HepG2 (cell line): ENCODE measurements around the gene RGS14. TPM values are rescaled to one million over a fixed set of nuclear protein-coding genes. Genes with fewer than 3 reads are reported as not detected.
A peak's percentile ranks its signal among the peaks of the same experiment; 100 is the strongest.

Experiments used
- ATAC-seq: fragments of 200-7000 bp; cut with Tn5 transposase; 3 replicates; pipeline ENCODE4 v1.9.1; 2020; ENCODE audit warnings: mild to moderate bottlenecking, moderate library complexity
- BruUV-seq: library from RNA; stranded (reverse); fragments of 400-500 nt; replicated peaks from 2 replicates; lab custom pipeline; 2021; lab: Mats Ljungman, UMichigan
- CTCF ChIA-PET: fragments of 300-600 bp; formaldehyde crosslinking; extraction: SDS; loops from one replicate; lab custom pipeline; 2021; ENCODE audit warnings: low total read pairs, inconsistent platforms, low intra/inter-chr PET ratio; lab: Yijun Ruan, JAX
- POLR2A ChIA-PET: fragments of 350-600 bp; sonication (Branson Sonifier 250); formaldehyde crosslinking; loops from one replicate; lab custom pipeline; 2020; ENCODE audit warnings: antibody characterized with exemption, inconsistent platforms; lab: Yijun Ruan, JAX
- DNase-seq: peaks from one replicate; pipeline ENCODE4 v3.0.0-alpha.2; 2015; ENCODE audit warnings: low spot score
- FAIRE-seq: peaks from 3 replicates; lab custom pipeline; 2011; peaks lifted over from hg19 to GRCh38; lab: Jason Lieb, UNC
- H2AFZ ChIP-seq: one replicate; pipeline ENCODE4 v1.6.1; 2011; ENCODE audit warnings: low read length, inconsistent platforms
- H3K27ac ChIP-seq: fragments of 300-600 bp; 3 replicates; pipeline ENCODE4 v1.8.0; 2011; ENCODE audit warnings: mixed run types, mild to moderate bottlenecking, mixed read lengths, low read length, inconsistent platforms; ENCODE audit not compliant: insufficient read depth; ENCODE audit errors: extremely low read length
- H3K27me3 ChIP-seq, 2 experiments: fragments of 200-600 bp in 1 of 2; 2 replicates in 1 of 2; 3 replicates in 1 of 2; pipeline versions ENCODE4 v1.6.0 to v1.8.0; 2011; ENCODE audit warnings: low read length in 2 of 2, mild to moderate bottlenecking in 2 of 2, moderate library complexity in 2 of 2, inconsistent platforms in 1 of 2; ENCODE audit not compliant: insufficient read depth in 2 of 2, control insufficient read depth in 1 of 2
- H3K36me3 ChIP-seq, 2 experiments: fragments of 200-600 bp in 1 of 2; replicated peaks in 1 of 2; 2 replicates in 1 of 2; 3 replicates in 1 of 2; pipeline versions ENCODE4 v1.5.1 to v1.8.0; 2011; ENCODE audit warnings: low read length in 2 of 2, inconsistent platforms in 1 of 2; ENCODE audit not compliant: insufficient read depth in 2 of 2, control insufficient read depth in 1 of 2
- H3K4me1 ChIP-seq: 2 replicates; pipeline ENCODE4 v1.5.1; 2012; ENCODE audit warnings: low read length, inconsistent platforms; ENCODE audit not compliant: insufficient read depth
- H3K4me2 ChIP-seq: 2 replicates; pipeline ENCODE4 v1.6.0; 2011; ENCODE audit warnings: low read depth, low read length, inconsistent platforms
- H3K4me3 ChIP-seq, 3 experiments: fragments of 200-600 bp in 1 of 3; sonication (generic), shearing (Covaris generic) in 1 of 3; replicated peaks in 1 of 3; 2 replicates each; pipeline ENCODE4 v1.5.1; 2011 to 2016; ENCODE audit warnings: low read length in 3 of 3, inconsistent platforms in 2 of 3, low read depth in 2 of 3, mild to moderate bottlenecking in 2 of 3, control low read depth in 1 of 3, mixed read lengths in 1 of 3; ENCODE audit not compliant: insufficient read depth in 1 of 3
- H3K79me2 ChIP-seq: one replicate; pipeline ENCODE4 v1.6.1; 2011; ENCODE audit warnings: low read length, inconsistent platforms; ENCODE audit not compliant: insufficient read depth
- H3K9ac ChIP-seq: 2 replicates; pipeline ENCODE4 v1.6.0; 2011; ENCODE audit warnings: mild to moderate bottlenecking, low read depth, low read length, inconsistent platforms; ENCODE audit not compliant: insufficient read depth
- H3K9me3 ChIP-seq: 2 replicates; pipeline ENCODE4 v1.5.1; 2012; ENCODE audit warnings: mild to moderate bottlenecking, low read length
- H4K20me1 ChIP-seq: 2 replicates; pipeline ENCODE4 v1.6.0; 2011; ENCODE audit warnings: inconsistent platforms, mild to moderate bottlenecking, low read length, moderate library complexity; ENCODE audit not compliant: insufficient read depth
- AGO2 ChIP-seq: fragments of 200-400 bp; formaldehyde crosslinking; optimal IDR thresholded peaks from 2 replicates; pipeline ENCODE3; 2017; ENCODE audit warnings: mild to moderate bottlenecking, low read depth, low read length, moderate library complexity
- WGBS: methylation state at CpG from one replicate; pipeline ENCODE4 v1.1.6; 2017; ENCODE audit warnings: low lambda C conversion rate; 5-methylcytosine and 5-hydroxymethylcytosine counted together
- in situ Hi-C: cut with HindIII; loops from 2 replicates; pipeline ENCODE4 v1.10.0; 2017; ENCODE audit warnings: low pct_unique_long_range_greater_than_20kb; ENCODE audit not compliant: extremely low pct_ligation_motif_present
- intact Hi-C: fragments of 100-400 bp; cut with micrococcal nuclease; formaldehyde crosslinking; loops from one replicate; pipeline ENCODE4 v1.10.0; 2022; ENCODE audit not compliant: unreplicated experiment
- polyA plus RNA-seq, 8 experiments: library from polyadenylated mRNA; depleted of rRNA in 3 of 8; stranded (reverse) in 7 of 8; unstranded in 1 of 8; fragments of >200 nt; fragmentation: Illumina TruSeq in 4 of 8; extraction: Trizol in 4 of 8; gene quantifications; 2 replicates each; pipeline versions ENCODE4 v1.2.1 to v1.2.3, GENCODE V29; 2011 to 2016; ENCODE audit warnings: low read depth in 4 of 8, missing spikeins in 1 of 8, mixed read lengths in 1 of 8; ENCODE audit not compliant: insufficient read depth in 1 of 8
- total RNA-seq, 5 experiments: library from RNA; depleted of rRNA; stranded (reverse); fragments of >200 nt; fragmentation: Illumina TruSeq; extraction: Trizol; gene quantifications; 2 replicates each; pipeline ENCODE4 v1.2.3, GENCODE V29; 2016; ENCODE audit warnings: low read depth in 1 of 5
- TF ChIP-seq, protein P1 (sequence below): sonication (generic); formaldehyde crosslinking; IDR thresholded peaks from 2 replicates; pipeline ENCODE4 v1.9.0; 2021; ENCODE audit warnings: missing genetic modification reagents, borderline replicate concordance

Gene RGS14
- total and polyA plus RNA-seq, 2 of the 13 experiments (the other 11 are each of a cell fraction or from before 2014, with no cell fraction given) = 11.1 to 17.2 TPM

GRCh38 chr5:177338251-177339106 is 19.2 kb upstream of the RGS14 start:
- 98% methylated on average over 8 of the region's 22 CpGs for WGBS
- in situ Hi-C loops (no loop called here), intact Hi-C loops (no loop called here)
- CTCF ChIA-PET = interaction anchor here (1.1 kb wide), 1 partner anchor 21 kb away, joined by 4 read pairs; no protein-coding TSS in a partner anchor
- Histone ChIP-seq H3K27ac (no peak overlapping the region), H4K20me1 (0 out of 2 replicates have a peak, but pooled peaks cover 3% of the 10 kb centered on the region), H3K36me3 (peaks cover 32 to 72% of the 10 kb centered on the region in 2 experiments), H3K9ac (no peak overlapping the region), H2AFZ (no peak overlapping the region), H3K9me3 (no peaks in the 10 kb centered on the region), H3K79me2 (peaks cover 22% of the 10 kb centered on the region), H3K27me3 (no peaks in the 10 kb centered on the region), H3K4me3 (no peak overlapping the region), H3K4me2 (no peak overlapping the region), H3K4me1 (no peaks in the 10 kb centered on the region)
- no TSS peak for BruUV-seq
- ATAC-seq (no peak), FAIRE-seq (no peak), DNase-seq (no peak)
- POLR2A ChIA-PET = interaction anchor here (1.0 kb wide), 1 partner anchor 40 kb away, joined by 3 read pairs; no protein-coding TSS in a partner anchor
- TF ChIP-seq, protein P1, sequence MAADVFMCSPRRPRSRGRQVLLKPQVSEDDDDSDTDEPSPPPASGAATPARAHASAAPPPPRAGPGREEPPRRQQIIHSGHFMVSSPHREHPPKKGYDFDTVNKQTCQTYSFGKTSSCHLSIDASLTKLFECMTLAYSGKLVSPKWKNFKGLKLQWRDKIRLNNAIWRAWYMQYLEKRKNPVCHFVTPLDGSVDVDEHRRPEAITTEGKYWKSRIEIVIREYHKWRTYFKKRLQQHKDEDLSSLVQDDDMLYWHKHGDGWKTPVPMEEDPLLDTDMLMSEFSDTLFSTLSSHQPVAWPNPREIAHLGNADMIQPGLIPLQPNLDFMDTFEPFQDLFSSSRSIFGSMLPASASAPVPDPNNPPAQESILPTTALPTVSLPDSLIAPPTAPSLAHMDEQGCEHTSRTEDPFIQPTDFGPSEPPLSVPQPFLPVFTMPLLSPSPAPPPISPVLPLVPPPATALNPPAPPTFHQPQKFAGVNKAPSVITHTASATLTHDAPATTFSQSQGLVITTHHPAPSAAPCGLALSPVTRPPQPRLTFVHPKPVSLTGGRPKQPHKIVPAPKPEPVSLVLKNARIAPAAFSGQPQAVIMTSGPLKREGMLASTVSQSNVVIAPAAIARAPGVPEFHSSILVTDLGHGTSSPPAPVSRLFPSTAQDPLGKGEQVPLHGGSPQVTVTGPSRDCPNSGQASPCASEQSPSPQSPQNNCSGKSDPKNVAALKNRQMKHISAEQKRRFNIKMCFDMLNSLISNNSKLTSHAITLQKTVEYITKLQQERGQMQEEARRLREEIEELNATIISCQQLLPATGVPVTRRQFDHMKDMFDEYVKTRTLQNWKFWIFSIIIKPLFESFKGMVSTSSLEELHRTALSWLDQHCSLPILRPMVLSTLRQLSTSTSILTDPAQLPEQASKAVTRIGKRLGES (CRISPR knock-in tag) = no peak
- peak; percentile 43 for TF ChIP-seq AGO2
